Heart left ventricle (tissue), 13 donors: ENCODE results near the gene HLCS.

Experiments
- CTCF ChIP-seq, 12 donors: fragments of 200-600 bp; sonication (generic) in 4 of 12; IDR thresholded peaks; one replicate each; pipeline versions ENCODE4 v1.5.0 to v1.8.0; 2018 to 2022; ENCODE audit warnings: antibody characterized with exemption in 12 of 12, mild to moderate bottlenecking in 5 of 12
- POLR2A ChIP-seq, 2 donors: fragments of 450-650 bp; IDR thresholded peaks; one replicate each; pipeline ENCODE4 v1.6.1; 2017; ENCODE audit warnings: antibody characterized with exemption in 2 of 2, mild to moderate bottlenecking in 2 of 2, moderate library complexity in 2 of 2
- donor health status: ischemic (EF 13 %, LVEDD 7.1; RV severe dilation, severe dysfunction).
- donor health status: DM: no; HTN: yes; CAD: no.
- donor health status: DM: no; HTN: no; CAD: no.
- donor health status: ischemic (EF 25% LVEDD 6.9; RV normal size, moderate dysfunction).
- donor health status: ischemic (EF 25% LVEDD 5.7; RV mildly dilated, moderate dysfunction).
- donor health status: ischemic (EF 35%, LVEDD 5.7; RV mildly dilated, moderate dysfunction).
- donor health status: nonischemic (EF 11% LVEDD 7.7; RV severe dilation, severe dysfunction).
- donor health status: DM: yes; HTN: yes; CAD: no.
- donor health status: PGD.
- donor health status: ischemic (EF 29% LVEDD 5.4; RV normal size, mild dysfunction).
- donor health status: nonischemic (EF 23%, LVEDD 6.1; RV moderate dilation, normal function).

GRCh38 chr21:36917471-36918158 is 48.9 kb downstream of the HLCS start:
- peak; percentile 23 to 68 (median 53) for TF ChIP-seq CTCF (IDR thresholded peaks at IDR 0.05)
- TF ChIP-seq POLR2A (IDR thresholded peaks at IDR 0.05), result no peak
